ENCODE results near the gene MED27.

Gene MED27

DNA sequence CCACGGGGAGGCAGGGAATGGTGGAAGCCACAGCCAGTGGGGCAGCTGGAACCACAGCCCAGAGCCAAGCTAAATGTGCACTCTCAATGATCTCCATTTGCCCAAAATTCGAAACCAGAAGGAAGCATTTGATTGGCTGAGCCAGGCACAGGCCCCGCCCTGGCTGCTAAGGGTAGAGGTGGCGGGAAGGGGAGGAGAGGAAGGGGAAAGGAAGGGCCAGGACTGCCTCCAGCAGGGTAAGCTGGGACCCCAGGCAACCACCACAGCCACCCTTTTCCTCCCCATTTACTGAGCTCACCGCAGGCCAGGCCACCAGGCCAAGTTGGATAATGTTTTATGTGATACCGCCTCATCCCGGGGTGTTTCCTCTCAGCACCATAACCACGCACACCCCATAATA lies 239.4 kb downstream of the MED27 start:
- TF ChIP-seq ZNF341 (tag by site-specific recombination; IDR thresholded peaks at IDR 0.05; ENCODE audit: low read depth) (peak; percentile 64), ZNF132 (tag by site-specific recombination; IDR thresholded peaks at IDR 0.05; ENCODE audit: borderline replicate concordance) (no peak)
- Histone ChIP-seq H3K36me3 (ENCODE audit: control insufficient read depth in 2 of 2, insufficient read depth in 1 of 2, low read length in 2 of 2) (no peaks in the 10 kb centered on the region), H3K27ac (ENCODE audit: extremely low read depth, low read depth, low read length) (no peak overlapping the region), H3K4me1 (ENCODE audit: control insufficient read depth, insufficient read depth, low read length) (no peaks in the 10 kb centered on the region; the same call in 1 of the 2 replicates), H3K9me3 (ENCODE audit: control insufficient read depth, insufficient read depth, low read depth, low read length) (no peaks in the 10 kb centered on the region), H3K4me3 (ENCODE audit: low read depth, low read length) (no peak overlapping the region)
- POLR2A ChIA-PET, result interaction anchor here (1.2 kb wide), 1 partner anchor 45 kb away, joined by 3 read pairs; no protein-coding TSS in a partner anchor
- CTCF ChIA-PET, result interaction anchor here (1.0 to 1.3 kb wide), 3 partner anchors 77 to 396 kb away, joined by 4 to 5 read pairs (median 4); no protein-coding TSS in a partner anchor

DNA sequence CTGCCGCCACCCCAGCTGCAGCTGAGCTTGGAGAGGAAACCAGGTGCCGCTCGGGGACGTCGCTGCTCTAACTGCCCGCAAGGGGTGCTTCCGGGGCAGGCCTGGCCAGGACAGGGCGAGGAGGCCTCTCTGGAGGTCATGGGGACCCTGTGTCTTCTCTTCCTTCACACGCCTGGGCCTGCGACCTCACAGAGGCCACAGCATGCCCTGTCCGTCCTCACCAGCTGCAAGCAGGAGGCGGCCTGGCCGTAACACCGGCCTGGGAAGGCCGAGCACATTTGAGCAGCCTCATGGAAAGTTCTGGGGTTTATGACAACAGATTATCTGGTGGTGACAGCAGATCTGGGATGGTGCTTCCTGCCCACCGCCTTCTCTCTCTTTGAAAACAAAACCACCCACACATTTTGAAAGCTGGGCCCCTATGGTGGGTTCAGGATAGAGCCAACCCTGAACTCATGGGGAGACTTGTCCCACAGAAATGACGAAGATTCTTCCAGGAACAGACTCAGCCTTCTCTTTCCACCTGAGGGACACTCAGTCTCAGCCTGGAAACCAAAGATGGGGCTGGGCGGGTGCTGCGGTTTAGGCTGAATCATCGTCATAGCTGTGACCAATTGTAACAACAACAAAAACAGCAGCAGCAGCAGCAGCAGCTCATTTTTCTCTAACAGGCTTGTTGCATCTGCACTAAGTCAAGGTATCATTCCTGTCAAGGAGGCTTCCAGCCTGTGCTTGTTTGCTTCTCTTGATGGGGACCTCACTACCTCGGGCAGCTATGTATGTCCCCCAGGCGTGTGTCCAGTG lies 240.2 kb downstream of the MED27 start:
- ChIA-PET CTCF (interaction anchor here (0.6 to 1.3 kb wide), 4 partner anchors 26 to 397 kb away, joined by 3 to 5 read pairs (median 4); no protein-coding TSS in a partner anchor), POLR2A (interaction anchor here (1.2 kb wide), 1 partner anchor 46 kb away, joined by 3 read pairs; no protein-coding TSS in a partner anchor)
- Histone ChIP-seq H3K9me3 (ENCODE audit: control insufficient read depth, insufficient read depth, low read depth, low read length) (no peaks in the 10 kb centered on the region), H3K27ac (ENCODE audit: extremely low read depth, low read depth, low read length) (no peak overlapping the region), H3K36me3 (ENCODE audit: control insufficient read depth in 2 of 2, insufficient read depth in 1 of 2, low read length in 2 of 2) (no peaks in the 10 kb centered on the region), H3K4me3 (ENCODE audit: low read depth, low read length) (no peak overlapping the region), H3K4me1 (ENCODE audit: control insufficient read depth, insufficient read depth, low read length) (no peaks in the 10 kb centered on the region; the same call in 1 of the 2 replicates)
- no peak for TF ChIP-seq ZNF19 (tag by site-specific recombination; IDR thresholded peaks at IDR 0.05; ENCODE audit: low read depth)
- no peak for TF ChIP-seq BCL11A (tag by site-specific recombination; IDR thresholded peaks at IDR 0.05; ENCODE audit: low read depth)
- TF ChIP-seq SCRT2 (tag by site-specific recombination; IDR thresholded peaks at IDR 0.05), result peak; percentile 89
- no peak for TF ChIP-seq ZNF16 (tag by site-specific recombination; IDR thresholded peaks at IDR 0.05; ENCODE audit: low read depth)
- TF ChIP-seq SCRT1 (tag by site-specific recombination; IDR thresholded peaks at IDR 0.05; ENCODE audit: borderline replicate concordance), result peak; percentile 72; the same call in 1 of the 2 replicates
- no peak for TF ChIP-seq ZNF274 (IDR thresholded peaks at IDR 0.05; ENCODE audit: low read length)
- no peak for TF ChIP-seq ZNF274 (tag by site-specific recombination; IDR thresholded peaks at IDR 0.05; ENCODE audit: borderline replicate concordance)
- TF ChIP-seq KLF10 (tag by site-specific recombination; IDR thresholded peaks at IDR 0.05), result no peak
- no peak for TF ChIP-seq KLF7 (tag by site-specific recombination; IDR thresholded peaks at IDR 0.05; ENCODE audit: borderline replicate concordance)
- TF ChIP-seq, protein P1, sequence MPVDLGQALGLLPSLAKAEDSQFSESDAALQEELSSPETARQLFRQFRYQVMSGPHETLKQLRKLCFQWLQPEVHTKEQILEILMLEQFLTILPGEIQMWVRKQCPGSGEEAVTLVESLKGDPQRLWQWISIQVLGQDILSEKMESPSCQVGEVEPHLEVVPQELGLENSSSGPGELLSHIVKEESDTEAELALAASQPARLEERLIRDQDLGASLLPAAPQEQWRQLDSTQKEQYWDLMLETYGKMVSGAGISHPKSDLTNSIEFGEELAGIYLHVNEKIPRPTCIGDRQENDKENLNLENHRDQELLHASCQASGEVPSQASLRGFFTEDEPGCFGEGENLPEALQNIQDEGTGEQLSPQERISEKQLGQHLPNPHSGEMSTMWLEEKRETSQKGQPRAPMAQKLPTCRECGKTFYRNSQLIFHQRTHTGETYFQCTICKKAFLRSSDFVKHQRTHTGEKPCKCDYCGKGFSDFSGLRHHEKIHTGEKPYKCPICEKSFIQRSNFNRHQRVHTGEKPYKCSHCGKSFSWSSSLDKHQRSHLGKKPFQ (tag by site-specific recombination; IDR thresholded peaks at IDR 0.05), result no peak
- no peak for TF ChIP-seq ZNF341 (tag by site-specific recombination; IDR thresholded peaks at IDR 0.05; ENCODE audit: low read depth)
- no peak for TF ChIP-seq ZNF530 (tag by site-specific recombination; IDR thresholded peaks at IDR 0.05; ENCODE audit: low read depth)
- TF ChIP-seq ZNF292 (tag by site-specific recombination; IDR thresholded peaks at IDR 0.05; ENCODE audit: borderline replicate concordance, low read depth), result no peak
- TF ChIP-seq ZNF302 (tag by site-specific recombination; IDR thresholded peaks at IDR 0.05; ENCODE audit: low read depth), result no peak
- no peak for TF ChIP-seq YY1 (tag by site-specific recombination; IDR thresholded peaks at IDR 0.05)
- TF ChIP-seq ZNF654 (tag by site-specific recombination; IDR thresholded peaks at IDR 0.05; ENCODE audit: low read depth), result no peak
- TF ChIP-seq ZBTB7A (tag by site-specific recombination; IDR thresholded peaks at IDR 0.05; ENCODE audit: low read depth), result no peak
- TF ChIP-seq ZFP37 (tag by site-specific recombination; IDR thresholded peaks at IDR 0.05), result no peak
- TF ChIP-seq HOXD13 (CRISPR knock-in tag; IDR thresholded peaks at IDR 0.05; ENCODE audit: borderline replicate concordance), result no peak
- TF ChIP-seq ZNF184 (tag by site-specific recombination; IDR thresholded peaks at IDR 0.05), result 0 out of 2 replicates have a peak, but pooled peaks have one; percentile 10
- TF ChIP-seq SP3 (tag by site-specific recombination; IDR thresholded peaks at IDR 0.05), result no peak
- TF ChIP-seq GLIS1 (tag by site-specific recombination; IDR thresholded peaks at IDR 0.05), result no peak
- no peak for TF ChIP-seq ZNF423 (tag by site-specific recombination; IDR thresholded peaks at IDR 0.05)
- no peak for TF ChIP-seq ZNF248 (tag by site-specific recombination; IDR thresholded peaks at IDR 0.05)
- no peak for TF ChIP-seq TCF7L2 (IDR thresholded peaks at IDR 0.05; ENCODE audit: borderline replicate concordance, low read depth, low read length)
- TF ChIP-seq, protein P2, sequence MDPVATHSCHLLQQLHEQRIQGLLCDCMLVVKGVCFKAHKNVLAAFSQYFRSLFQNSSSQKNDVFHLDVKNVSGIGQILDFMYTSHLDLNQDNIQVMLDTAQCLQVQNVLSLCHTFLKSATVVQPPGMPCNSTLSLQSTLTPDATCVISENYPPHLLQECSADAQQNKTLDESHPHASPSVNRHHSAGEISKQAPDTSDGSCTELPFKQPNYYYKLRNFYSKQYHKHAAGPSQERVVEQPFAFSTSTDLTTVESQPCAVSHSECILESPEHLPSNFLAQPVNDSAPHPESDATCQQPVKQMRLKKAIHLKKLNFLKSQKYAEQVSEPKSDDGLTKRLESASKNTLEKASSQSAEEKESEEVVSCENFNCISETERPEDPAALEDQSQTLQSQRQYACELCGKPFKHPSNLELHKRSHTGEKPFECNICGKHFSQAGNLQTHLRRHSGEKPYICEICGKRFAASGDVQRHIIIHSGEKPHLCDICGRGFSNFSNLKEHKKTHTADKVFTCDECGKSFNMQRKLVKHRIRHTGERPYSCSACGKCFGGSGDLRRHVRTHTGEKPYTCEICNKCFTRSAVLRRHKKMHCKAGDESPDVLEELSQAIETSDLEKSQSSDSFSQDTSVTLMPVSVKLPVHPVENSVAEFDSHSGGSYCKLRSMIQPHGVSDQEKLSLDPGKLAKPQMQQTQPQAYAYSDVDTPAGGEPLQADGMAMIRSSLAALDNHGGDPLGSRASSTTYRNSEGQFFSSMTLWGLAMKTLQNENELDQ (tag by site-specific recombination; IDR thresholded peaks at IDR 0.05; ENCODE audit: low read depth), result no peak
- TF ChIP-seq ZNF670 (tag by site-specific recombination; IDR thresholded peaks at IDR 0.05; ENCODE audit: low read depth), result no peak
- TF ChIP-seq ZNF521 (tag by site-specific recombination; IDR thresholded peaks at IDR 0.05), result no peak
- TF ChIP-seq, protein P3, sequence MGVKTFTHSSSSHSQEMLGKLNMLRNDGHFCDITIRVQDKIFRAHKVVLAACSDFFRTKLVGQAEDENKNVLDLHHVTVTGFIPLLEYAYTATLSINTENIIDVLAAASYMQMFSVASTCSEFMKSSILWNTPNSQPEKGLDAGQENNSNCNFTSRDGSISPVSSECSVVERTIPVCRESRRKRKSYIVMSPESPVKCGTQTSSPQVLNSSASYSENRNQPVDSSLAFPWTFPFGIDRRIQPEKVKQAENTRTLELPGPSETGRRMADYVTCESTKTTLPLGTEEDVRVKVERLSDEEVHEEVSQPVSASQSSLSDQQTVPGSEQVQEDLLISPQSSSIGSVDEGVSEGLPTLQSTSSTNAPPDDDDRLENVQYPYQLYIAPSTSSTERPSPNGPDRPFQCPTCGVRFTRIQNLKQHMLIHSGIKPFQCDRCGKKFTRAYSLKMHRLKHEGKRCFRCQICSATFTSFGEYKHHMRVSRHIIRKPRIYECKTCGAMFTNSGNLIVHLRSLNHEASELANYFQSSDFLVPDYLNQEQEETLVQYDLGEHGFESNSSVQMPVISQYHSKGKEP (tag by site-specific recombination; IDR thresholded peaks at IDR 0.05), result peak; percentile 68; the same call in 1 of the 2 replicates

Data from HEK293 (cell line).